ENCODE measurements around the gene ARHGAP24.
A peak's percentile ranks its signal among the peaks of the same experiment; 100 is the strongest.

ARHGAP24 gene

GRCh38 chr4:85755285-85755684 is 280.3 kb downstream of the ARHGAP24 start:
- TF ChIP-seq FOXK2 (IDR thresholded peaks at IDR 0.05) = no peak
- TF ChIP-seq NFRKB (IDR thresholded peaks at IDR 0.05) = no peak
- TF ChIP-seq LEF1 (IDR thresholded peaks at IDR 0.05; ENCODE audit: borderline replicate concordance) = no peak
- TF ChIP-seq ARNT (IDR thresholded peaks at IDR 0.05) = no peak
- no peak for DNase-seq (ENCODE audit: extremely low spot score)
- CTCF ChIA-PET = no interaction called here
- POLR2A ChIA-PET = no interaction called here

DNA sequence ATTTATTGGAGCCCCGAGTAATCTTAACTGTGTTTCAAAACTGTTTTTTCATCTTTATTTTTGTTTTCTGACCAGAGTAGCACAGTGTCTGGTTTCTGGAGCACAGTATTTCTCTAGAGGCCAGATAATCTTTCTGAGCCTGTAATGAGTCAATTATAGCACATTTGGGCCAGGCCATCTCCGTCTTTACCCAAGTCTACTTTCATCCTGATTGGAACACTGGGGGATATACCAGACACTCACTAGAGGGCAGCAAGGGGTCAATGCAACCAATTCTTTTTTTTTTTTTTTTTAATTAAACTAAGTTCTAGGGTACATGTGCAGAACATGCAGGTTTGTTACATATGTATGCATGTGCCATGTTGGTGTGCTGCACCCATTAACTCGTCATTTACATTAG is 282.0 kb downstream of the ARHGAP24 start:
- POLR2A ChIA-PET = no interaction called here
- DNase-seq (ENCODE audit: extremely low spot score) = peak; percentile 31
- TF ChIP-seq ZNF384 (IDR thresholded peaks at IDR 0.05) (peak; percentile 93), TARDBP (IDR thresholded peaks at IDR 0.05) (no peak)
- CTCF ChIA-PET = no interaction called here

- no peak for DNase-seq (ENCODE audit: extremely low spot score)
- TF ChIP-seq NFRKB (IDR thresholded peaks at IDR 0.05) (no peak), TARDBP (IDR thresholded peaks at IDR 0.05) (no peak), LEF1 (IDR thresholded peaks at IDR 0.05; ENCODE audit: borderline replicate concordance) (no peak), HDGF (IDR thresholded peaks at IDR 0.05; ENCODE audit: borderline replicate concordance) (no peak), CTBP1 (IDR thresholded peaks at IDR 0.05; ENCODE audit: borderline replicate concordance) (no peak), ELF4 (IDR thresholded peaks at IDR 0.05) (no peak), FOXA1 (IDR thresholded peaks at IDR 0.05) (no peak), ZNF384 (IDR thresholded peaks at IDR 0.05) (no peak), SP1 (IDR thresholded peaks at IDR 0.05) (no peak), FOXK2 (IDR thresholded peaks at IDR 0.05) (no peak), L3MBTL2 (conservative IDR thresholded peaks at IDR 0.05) (no peak), SUZ12 (IDR thresholded peaks at IDR 0.05) (no peak)
- POLR2A ChIA-PET = no interaction called here
- CTCF ChIA-PET = no interaction called here
Measured at GRCh38 chr4:85759388-85759787, 284.4 kb downstream of the ARHGAP24 start.

GRCh38 chr4:85760511-85760910 is 285.6 kb downstream of the ARHGAP24 start:
- no peak for DNase-seq (ENCODE audit: extremely low spot score)
- ChIA-PET POLR2A (no interaction called here), CTCF (no interaction called here)
- TF ChIP-seq TARDBP (IDR thresholded peaks at IDR 0.05) (no peak), FOXM1 (IDR thresholded peaks at IDR 0.05; ENCODE audit: borderline replicate concordance) (no peak)

DNA sequence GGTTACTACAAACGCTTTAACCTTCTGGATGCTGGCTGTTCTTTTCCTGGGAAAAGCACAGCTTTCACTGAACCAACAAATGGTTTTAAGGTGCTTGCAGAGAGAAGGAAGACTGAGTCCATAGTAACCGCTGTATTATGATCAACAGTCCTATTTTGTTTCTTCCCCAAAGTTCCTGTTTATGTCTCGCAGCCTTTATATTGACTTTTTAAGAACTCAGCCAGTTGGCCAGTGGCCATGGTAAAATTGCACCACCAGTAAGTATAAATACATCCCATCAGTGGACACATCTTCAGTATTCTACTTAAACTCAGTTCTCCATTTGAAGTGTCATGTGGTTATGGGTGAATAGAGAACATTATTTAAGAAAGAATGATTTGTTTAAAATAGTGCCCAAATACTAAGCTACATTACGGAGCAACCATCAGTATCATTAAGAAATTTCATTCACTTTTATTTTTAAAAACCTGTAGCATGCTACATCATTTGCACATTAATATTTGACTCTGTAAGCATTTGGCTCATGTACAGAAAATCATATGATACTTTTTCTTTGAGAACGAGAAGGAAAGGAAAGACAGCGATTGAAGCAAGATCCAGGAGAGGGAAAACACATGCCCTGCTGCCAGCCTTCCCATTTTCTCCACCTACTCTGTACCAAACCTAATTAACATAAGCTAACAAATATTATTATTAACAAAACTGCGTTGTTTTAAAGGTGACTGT is 287.0 kb downstream of the ARHGAP24 start:
- DNase-seq (ENCODE audit: extremely low spot score) = no peak
- CTCF ChIA-PET = interaction anchor here (0.7 kb wide), 1 partner anchor 17 kb away, joined by 3 read pairs; no protein-coding TSS in a partner anchor
- no peak for TF ChIP-seq ELF4 (IDR thresholded peaks at IDR 0.05)
- no peak for TF ChIP-seq HDGF (IDR thresholded peaks at IDR 0.05; ENCODE audit: borderline replicate concordance)
- no peak for TF ChIP-seq PKNOX1 (IDR thresholded peaks at IDR 0.05)
- TF ChIP-seq FOXK2 (IDR thresholded peaks at IDR 0.05) = no peak
- TF ChIP-seq ARNT (IDR thresholded peaks at IDR 0.05) = no peak
- TF ChIP-seq BHLHE40 (IDR thresholded peaks at IDR 0.05; ENCODE audit: borderline replicate concordance) = no peak
- TF ChIP-seq NFRKB (IDR thresholded peaks at IDR 0.05) = no peak
- no peak for TF ChIP-seq LEF1 (IDR thresholded peaks at IDR 0.05; ENCODE audit: borderline replicate concordance)
- TF ChIP-seq SP1 (IDR thresholded peaks at IDR 0.05) = no peak
- TF ChIP-seq L3MBTL2 (conservative IDR thresholded peaks at IDR 0.05) = no peak
- no peak for TF ChIP-seq ZNF384 (IDR thresholded peaks at IDR 0.05)
- no peak for TF ChIP-seq SUZ12 (IDR thresholded peaks at IDR 0.05)
- TF ChIP-seq CTBP1 (IDR thresholded peaks at IDR 0.05; ENCODE audit: borderline replicate concordance) = no peak
- no peak for TF ChIP-seq TARDBP (IDR thresholded peaks at IDR 0.05)
- TF ChIP-seq FOXM1 (IDR thresholded peaks at IDR 0.05; ENCODE audit: borderline replicate concordance) = no peak
- TF ChIP-seq FOXA1 (IDR thresholded peaks at IDR 0.05) = no peak
- POLR2A ChIA-PET = no interaction called here

DNA sequence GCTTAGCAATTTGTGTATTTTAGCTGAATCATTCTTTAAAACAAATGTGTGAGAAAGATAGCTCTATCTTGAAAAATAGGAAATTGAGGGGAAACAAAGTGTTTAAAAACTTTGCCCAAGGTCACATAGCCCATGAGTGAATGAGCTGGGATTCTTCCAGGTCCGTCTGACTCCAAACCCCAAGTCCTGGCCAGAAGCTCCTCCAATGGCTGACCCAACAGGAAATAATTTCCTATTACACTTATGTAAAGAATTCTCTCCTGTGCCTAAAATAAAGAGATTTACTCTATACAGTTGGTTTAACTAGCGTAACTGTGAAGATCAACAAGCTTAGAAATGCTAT is 287.6 kb downstream of the ARHGAP24 start:
- no peak for DNase-seq (ENCODE audit: extremely low spot score)
- ChIA-PET POLR2A (no interaction called here), CTCF (interaction anchor here (0.7 kb wide), 1 partner anchor 17 kb away, joined by 3 read pairs; no protein-coding TSS in a partner anchor)
- TF ChIP-seq ELF4 (IDR thresholded peaks at IDR 0.05) = no peak
- no peak for TF ChIP-seq PKNOX1 (IDR thresholded peaks at IDR 0.05)
- no peak for TF ChIP-seq ZNF384 (IDR thresholded peaks at IDR 0.05)
- no peak for TF ChIP-seq SP1 (IDR thresholded peaks at IDR 0.05)
- TF ChIP-seq CTBP1 (IDR thresholded peaks at IDR 0.05; ENCODE audit: borderline replicate concordance) = no peak
- TF ChIP-seq SUZ12 (IDR thresholded peaks at IDR 0.05) = no peak
- no peak for TF ChIP-seq FOXM1 (IDR thresholded peaks at IDR 0.05; ENCODE audit: borderline replicate concordance)
- no peak for TF ChIP-seq TARDBP (IDR thresholded peaks at IDR 0.05)
- no peak for TF ChIP-seq L3MBTL2 (conservative IDR thresholded peaks at IDR 0.05)
- TF ChIP-seq FOXK2 (IDR thresholded peaks at IDR 0.05) = no peak
- no peak for TF ChIP-seq FOXA1 (IDR thresholded peaks at IDR 0.05)
- TF ChIP-seq NFRKB (IDR thresholded peaks at IDR 0.05) = no peak
- TF ChIP-seq BHLHE40 (IDR thresholded peaks at IDR 0.05; ENCODE audit: borderline replicate concordance) = no peak
- no peak for TF ChIP-seq HDGF (IDR thresholded peaks at IDR 0.05; ENCODE audit: borderline replicate concordance)
- no peak for TF ChIP-seq LEF1 (IDR thresholded peaks at IDR 0.05; ENCODE audit: borderline replicate concordance)

DNA sequence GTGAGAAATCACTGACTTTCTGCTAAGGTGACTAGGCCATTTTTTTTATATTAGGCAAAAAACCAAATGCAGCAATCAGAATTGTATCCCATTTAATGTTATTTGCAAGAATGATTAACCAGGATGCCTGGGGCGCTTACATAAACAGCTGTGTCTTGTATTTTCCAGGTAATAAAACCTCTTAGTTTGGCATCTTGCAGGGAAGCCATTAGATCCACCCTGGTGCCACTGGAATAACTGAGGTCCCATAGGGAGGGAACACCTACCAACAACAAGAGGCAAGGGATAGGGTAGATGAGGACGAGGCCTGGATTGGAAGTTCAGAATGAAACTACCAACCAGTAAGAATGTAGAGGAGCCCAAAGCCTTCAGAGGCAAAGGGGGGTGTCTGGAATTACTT is 288.3 kb downstream of the ARHGAP24 start:
- TF ChIP-seq HDGF (IDR thresholded peaks at IDR 0.05; ENCODE audit: borderline replicate concordance) = no peak
- TF ChIP-seq L3MBTL2 (conservative IDR thresholded peaks at IDR 0.05) = no peak
- TF ChIP-seq TARDBP (IDR thresholded peaks at IDR 0.05) = no peak
- no peak for TF ChIP-seq PKNOX1 (IDR thresholded peaks at IDR 0.05)
- no peak for TF ChIP-seq ELF4 (IDR thresholded peaks at IDR 0.05)
- TF ChIP-seq CTBP1 (IDR thresholded peaks at IDR 0.05; ENCODE audit: borderline replicate concordance) = no peak
- no peak for TF ChIP-seq SUZ12 (IDR thresholded peaks at IDR 0.05)
- TF ChIP-seq FOXA1 (IDR thresholded peaks at IDR 0.05) = no peak
- TF ChIP-seq ZNF384 (IDR thresholded peaks at IDR 0.05) = no peak
- no peak for TF ChIP-seq FOXM1 (IDR thresholded peaks at IDR 0.05; ENCODE audit: borderline replicate concordance)
- TF ChIP-seq ARNT (IDR thresholded peaks at IDR 0.05) = no peak
- TF ChIP-seq SP1 (IDR thresholded peaks at IDR 0.05) = no peak
- TF ChIP-seq FOXK2 (IDR thresholded peaks at IDR 0.05) = no peak
- TF ChIP-seq BHLHE40 (IDR thresholded peaks at IDR 0.05; ENCODE audit: borderline replicate concordance) = no peak
- TF ChIP-seq LEF1 (IDR thresholded peaks at IDR 0.05; ENCODE audit: borderline replicate concordance) = no peak
- no peak for TF ChIP-seq NFRKB (IDR thresholded peaks at IDR 0.05)
- DNase-seq (ENCODE audit: extremely low spot score) = no peak

More for the DNA sequence above, 288.3 kb downstream of the ARHGAP24 start:
- POLR2A ChIA-PET = no interaction called here
- CTCF ChIA-PET = no interaction called here
